NCI-H2171 treated with DMSO at 0.1 percent for 48 hours (cell line): Measurements from ENCODE around the gene SYF2.
"Not testable (repeated sequence)": the region's sequence is repeated elsewhere in the genome, so short reads cannot be mapped to it uniquely, and the experiment has no call there.

Source experiments
- DNase-seq: peaks from one replicate; lab custom pipeline; 2025; lab: John Stamatoyannopoulos, UW

SYF2 gene

DNA sequence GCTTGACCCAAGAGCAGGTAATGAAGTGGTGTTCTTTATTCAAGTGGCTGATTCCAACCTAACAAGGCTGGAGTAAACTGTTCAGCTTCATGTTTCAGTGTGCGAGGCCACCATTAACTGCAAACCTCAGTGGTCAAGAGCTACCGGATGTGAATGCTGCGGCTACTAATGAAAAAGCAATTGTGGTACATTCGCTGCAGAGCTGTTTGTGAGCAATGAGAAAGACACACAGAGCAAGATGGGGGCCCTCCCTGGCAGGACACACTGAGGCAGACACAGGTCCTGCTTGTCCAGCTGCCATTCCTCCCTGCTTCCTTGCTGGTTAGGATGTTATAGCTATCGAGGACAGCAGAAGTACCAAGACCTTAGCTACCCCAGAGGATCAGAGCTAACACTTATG, 26.1 kb downstream of the SYF2 start:
- no peak for DNase-seq

DNA sequence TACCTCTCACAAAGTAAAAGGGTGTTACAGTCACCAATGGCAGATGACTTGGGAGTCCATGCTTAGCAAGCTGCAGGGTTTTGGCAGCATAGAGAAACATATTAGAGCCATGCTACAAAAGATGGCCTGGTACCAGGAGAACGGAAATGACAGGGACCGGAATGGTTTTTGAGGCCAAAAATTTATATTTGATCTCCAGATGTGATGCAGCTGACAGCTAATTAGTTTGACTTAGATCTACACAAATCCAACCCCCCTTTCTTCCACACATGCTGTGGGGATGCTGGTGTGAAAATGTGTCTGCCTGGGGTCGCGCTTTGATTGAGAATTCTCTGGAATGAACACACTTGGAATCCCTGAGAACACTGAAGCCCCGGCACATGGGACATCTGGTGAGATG, 26.5 kb downstream of the SYF2 start:
- DNase-seq: no peak

DNA sequence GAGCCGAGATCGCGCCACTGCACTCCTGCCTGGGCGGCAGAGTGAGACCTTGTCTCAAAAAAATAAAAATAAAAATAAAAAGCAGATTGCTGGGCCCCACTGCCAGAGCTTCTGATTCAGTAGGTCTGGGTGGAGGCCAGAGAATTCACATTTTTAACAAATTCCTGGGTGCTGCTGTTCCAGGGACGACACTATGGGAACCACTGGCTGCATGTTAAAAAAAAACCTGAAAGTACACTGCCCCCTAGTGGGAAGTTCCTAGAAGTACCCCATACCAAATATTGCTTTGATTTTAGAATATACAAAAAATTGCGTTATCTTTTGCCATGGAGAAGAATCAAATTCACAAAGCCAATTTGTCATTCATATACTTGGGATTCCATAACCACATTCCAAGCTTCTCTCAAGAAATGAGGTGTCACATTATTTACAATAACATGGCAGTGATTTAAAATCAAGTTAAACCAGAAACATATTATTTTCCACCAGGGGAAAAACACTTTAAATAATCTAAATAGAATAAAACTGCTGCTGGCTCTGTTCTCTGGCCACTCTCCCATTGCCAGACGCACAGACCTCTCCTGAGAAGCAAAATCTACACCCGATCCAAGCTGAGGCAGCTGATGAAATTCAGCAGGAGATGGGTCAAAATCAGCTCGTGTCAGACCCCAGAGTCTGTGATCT, 27.4 kb downstream of the SYF2 start:
- peak; percentile 74 for DNase-seq

- DNase-seq: no peak
These were observed 31.3 kb downstream of the SYF2 start for GRCh38 chr1:25201006-25201405.

GRCh38 chr1:25199819-25200620, 32.3 kb downstream of the SYF2 start:
- DNase-seq: peak; percentile 91

- DNase-seq: peak; percentile 44
These were observed 33.5 kb downstream of the SYF2 start for GRCh38 chr1:25198663-25199252.

- no peak for DNase-seq
These were observed 34.2 kb downstream of the SYF2 start for GRCh38 chr1:25197982-25198662.

- DNase-seq: no peak
These were observed 34.9 kb downstream of the SYF2 start for GRCh38 chr1:25197235-25197975.

GRCh38 chr1:25196830-25197229, 35.5 kb downstream of the SYF2 start:
- no peak for DNase-seq

GRCh38 chr1:25195835-25196234, 36.5 kb downstream of the SYF2 start:
- DNase-seq: peak; percentile 50

DNA sequence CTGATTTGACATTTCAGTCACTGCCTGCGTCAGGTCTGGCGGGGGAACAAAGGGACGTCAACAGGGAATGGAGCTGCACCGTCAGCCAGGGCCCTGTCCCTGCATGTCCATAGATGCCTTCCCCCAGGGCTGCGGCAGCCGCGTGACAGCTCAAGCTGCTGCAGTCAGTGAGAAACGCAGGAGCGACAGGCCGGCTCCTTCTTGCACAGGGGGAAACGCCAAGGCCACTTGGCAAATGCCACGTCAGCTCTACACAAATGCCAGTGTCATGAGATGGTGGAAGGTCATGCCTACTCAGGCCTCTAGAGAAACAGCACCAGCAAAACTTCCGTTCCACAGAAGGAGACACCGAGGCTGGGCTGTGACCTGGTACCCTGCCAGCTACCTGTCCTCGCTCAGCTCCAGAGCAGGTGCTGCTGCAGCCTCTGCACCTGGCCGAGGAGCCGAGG, 37.7 kb downstream of the SYF2 start:
- peak; percentile 76 for DNase-seq

GRCh38 chr1:25194054-25194453, 38.2 kb downstream of the SYF2 start:
- DNase-seq: no peak

DNA sequence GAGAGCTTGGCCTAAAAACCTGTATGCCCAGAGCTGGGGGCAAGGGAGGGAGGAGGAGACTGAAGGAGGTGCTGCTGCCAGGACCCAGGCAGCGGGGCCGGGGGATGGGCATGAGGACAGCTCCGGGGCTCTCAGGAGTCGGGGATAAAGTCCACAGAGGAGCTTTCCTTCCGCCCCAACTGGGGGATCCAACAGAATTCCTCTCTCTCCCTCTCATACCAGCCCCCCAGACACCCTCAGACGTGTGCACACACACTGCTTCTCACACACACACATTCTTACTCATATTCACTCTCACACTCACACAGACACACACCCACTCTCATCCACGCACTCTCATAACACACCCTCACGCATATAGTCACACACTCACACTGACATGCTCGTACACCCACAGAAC, 39.1 kb downstream of the SYF2 start:
- DNase-seq: no peak

- DNase-seq: no peak
These were observed 40.1 kb downstream of the SYF2 start for GRCh38 chr1:25192154-25192553.

GRCh38 chr1:25190260-25190659, 42.0 kb downstream of the SYF2 start:
- no peak for DNase-seq

DNA sequence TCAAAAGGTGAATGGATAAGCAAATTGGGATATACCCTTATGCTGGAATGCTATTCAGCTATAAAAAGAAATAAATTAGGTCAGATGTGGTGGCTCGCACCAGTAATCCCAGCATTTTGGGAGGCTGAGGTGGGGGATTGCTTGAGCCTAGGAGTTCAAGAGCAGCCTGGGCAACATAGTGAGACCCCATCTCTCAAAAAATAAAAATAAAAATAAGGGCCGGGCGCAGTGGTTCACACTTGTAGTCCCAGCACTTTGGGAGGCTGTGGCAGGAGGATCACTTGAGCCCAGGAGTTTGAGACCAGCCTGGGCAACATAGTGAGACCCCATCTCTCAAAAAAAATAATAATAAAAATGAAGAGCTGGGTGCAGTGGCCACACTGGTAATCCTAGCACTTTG, 44.4 kb downstream of the SYF2 start:
- DNase-seq: not testable (repeated sequence)

DNA sequence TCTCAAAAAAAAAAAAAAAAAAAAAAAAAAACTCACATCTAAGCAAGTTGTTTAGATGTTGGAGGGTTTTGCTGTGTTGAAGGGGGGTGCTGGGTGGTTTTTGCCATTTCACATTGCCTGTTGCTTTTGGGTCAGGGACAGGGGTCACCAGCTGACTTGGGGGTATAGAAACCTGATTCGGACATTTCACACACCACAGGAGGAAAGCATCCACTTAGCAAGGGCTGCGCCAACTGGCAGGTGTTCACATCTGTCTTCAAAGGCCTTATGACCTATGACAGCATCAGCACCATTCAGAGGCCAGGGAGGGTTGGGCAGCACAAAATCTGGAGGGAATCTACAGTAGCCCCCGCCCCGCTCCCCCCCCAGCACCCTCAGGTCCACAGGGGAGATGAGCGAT, 45.2 kb downstream of the SYF2 start:
- no peak for DNase-seq

- no peak for DNase-seq
These were observed 45.9 kb downstream of the SYF2 start for GRCh38 chr1:25186161-25187007.

DNA sequence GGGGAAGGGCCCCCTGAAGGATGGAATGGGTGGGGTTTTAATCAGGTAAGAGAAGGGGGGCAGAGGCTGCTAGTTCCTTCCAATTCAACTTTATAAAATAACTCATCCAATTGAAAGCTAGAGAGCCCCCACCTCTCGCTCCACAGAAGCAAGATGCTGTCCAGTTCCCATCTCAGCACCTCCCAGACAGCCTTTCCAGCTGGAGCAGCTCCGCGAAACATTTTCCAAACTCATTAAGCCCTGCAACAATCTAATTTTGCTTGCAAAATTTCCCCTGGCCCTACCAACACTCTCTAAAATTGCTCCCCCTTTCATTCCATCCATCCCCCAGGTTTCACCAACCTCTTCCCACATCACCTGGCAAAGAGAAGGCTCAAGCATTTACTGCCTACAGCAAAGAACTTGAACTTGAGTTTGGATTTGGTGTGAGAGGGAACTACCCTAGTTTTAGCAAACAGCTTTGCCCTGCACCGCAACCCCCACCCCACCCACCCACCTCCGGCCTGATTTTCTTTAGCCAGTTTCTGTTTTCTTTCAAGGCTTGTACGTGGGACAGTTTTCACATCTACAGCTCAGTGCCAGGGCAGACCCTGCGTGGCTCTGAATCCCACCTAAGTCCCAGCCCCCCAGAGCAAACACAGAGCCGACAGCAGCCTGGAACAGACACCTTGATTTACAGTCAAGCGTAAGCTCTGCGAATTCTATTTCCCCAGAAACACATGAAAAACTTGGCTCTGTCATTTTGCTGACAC, 46.7 kb downstream of the SYF2 start:
- no peak for DNase-seq
